ENCODE data around the gene NDEL1.

The NDEL1 gene

GRCh38 chr17:8459831-8460230, 24.1 kb downstream of the NDEL1 start:
- no peak for DNase-seq

DNA sequence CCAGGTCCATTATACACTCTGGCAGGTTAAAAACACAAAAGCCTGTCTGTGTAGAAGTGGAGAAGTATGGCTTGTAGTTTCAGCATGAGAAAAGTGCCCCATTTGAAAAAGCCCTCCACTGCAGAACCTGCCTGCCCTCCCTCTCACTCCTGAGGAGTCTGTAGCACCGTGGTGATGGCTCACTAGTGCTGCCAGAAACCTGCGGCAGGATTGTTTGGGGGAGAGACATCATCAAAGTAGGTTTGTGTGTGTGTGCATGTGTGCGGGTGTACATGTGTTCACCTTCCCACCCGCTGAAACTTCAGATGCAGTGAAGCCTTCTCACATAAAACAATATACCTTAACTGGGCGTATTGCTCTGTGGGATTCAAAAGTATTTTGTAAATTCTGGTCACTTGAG, 26.9 kb downstream of the NDEL1 start:
- DNase-seq, result no peak

DNA sequence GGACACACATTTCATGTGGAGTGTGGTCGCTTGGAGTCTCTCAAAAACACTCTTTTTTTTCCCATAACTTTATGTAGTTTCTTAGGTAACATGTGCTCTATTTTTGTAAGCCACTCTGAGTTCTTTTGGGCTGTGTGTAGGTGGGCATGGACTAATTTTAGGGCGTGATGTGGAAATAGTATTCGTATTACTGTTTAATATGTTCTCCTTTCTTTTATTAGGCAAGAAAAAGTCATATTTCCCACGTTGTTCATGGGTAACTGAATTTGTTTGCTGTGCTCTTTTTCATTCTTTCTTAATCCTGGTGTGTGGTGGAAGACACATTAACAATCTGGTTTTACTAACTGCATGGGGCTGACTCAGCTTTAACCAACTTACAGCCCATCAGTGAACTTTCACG, 27.4 kb downstream of the NDEL1 start:
- DNase-seq, result no peak

DNA sequence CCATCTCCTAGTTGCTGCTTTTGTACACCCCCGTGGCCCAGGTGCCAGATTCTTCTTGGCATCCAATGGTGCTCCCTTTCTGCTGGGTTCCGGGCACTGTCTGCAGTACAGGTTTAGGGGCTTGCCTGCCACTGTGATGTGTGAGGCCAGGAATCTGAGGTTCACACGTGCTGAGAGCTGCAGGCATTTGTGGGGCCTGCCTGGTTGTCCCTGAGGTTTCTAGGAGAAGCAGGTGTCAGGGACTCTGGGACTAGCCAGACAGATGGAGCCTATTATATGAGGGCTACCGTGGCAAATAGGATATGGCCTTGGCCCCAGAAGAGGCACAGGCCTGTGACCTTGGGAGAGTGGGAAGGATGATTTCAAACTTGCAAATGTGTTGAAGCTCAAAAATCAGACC, 29.3 kb downstream of the NDEL1 start:
- no peak for DNase-seq

DNA sequence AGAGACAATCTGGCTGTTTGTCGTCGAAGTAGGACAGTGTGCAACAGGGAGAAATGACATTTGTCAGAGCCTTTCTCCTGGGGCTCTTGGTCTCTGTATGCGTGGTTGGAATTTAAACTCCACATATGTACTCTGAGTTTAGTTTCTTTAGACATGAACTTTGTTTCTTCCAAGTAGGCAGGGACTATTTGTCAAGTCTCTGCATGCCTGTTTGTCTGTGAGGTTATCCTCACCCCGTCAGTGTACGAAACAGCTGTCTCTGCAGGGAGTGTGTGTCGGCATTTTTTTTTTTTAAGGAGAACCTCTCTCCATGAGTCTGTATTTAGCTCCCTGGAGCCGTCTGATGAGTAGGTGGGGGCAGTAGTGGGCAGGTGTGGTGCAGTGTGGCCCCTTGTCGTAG, 29.7 kb downstream of the NDEL1 start:
- DNase-seq, result no peak

GRCh38 chr17:8465759-8466158, 30.1 kb downstream of the NDEL1 start:
- no peak for DNase-seq

DNA sequence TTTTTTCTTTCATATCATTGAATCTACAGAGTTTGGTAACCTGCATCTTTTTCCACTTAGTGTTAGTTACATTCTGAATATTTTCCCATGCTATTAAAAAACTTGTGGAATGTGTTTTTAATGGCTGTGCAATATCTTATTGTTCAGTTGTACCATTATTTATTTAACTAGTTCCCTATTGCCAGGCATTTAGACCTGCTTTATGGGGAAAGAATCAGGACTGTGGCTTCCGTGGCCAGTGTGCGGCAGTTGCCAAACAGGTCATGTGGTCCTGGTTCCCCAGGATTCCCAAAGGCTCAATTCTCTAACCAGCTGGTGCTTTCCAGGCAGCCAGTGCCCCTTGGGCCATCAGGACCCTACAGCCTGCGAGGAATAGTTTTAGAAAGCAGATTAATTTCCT, 30.8 kb downstream of the NDEL1 start:
- DNase-seq, result no peak

DNA sequence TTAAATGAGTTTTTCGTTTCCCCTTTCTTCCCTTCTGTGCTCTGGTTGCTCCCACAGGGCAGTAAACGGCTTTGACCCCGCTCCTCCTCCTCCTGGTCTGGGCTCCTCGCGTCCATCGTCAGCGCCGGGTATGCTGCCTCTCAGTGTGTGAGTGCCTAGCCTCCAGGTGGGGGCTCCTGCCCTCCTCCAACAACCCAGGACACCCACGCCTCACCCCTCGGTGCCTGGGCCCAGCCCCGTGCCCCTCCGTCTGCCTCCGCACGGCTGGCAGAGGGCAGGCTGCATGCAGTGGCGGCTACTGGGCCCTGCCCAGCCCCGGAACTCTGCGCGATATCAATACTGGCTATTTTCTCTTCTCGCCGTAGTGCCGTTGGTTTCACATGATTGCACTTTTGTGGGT, 31.2 kb downstream of the NDEL1 start:
- DNase-seq, result no peak

DNA sequence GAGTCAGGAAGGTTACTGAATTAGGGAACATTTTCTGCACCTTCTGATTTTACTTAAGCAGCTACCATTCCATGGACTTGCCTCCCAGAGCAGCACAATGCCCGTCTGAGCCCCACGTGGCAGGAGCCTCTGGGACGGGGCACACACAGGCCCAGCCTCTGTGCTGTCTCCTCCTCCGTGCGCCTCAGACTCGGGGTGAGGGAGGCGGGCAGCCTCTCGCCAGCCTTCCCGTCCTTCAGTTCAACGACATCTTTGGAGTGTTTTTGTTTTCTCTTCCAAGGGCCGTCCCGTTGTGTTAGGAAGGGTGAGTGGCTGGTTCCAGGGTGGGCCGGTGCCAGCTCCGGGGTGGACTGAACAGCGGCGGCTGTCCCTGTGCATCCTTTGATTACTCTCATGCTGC, 31.8 kb downstream of the NDEL1 start:
- no peak for DNase-seq

- DNase-seq, result no peak
These were observed 32.4 kb downstream of the NDEL1 start for GRCh38 chr17:8468127-8468526.

DNA sequence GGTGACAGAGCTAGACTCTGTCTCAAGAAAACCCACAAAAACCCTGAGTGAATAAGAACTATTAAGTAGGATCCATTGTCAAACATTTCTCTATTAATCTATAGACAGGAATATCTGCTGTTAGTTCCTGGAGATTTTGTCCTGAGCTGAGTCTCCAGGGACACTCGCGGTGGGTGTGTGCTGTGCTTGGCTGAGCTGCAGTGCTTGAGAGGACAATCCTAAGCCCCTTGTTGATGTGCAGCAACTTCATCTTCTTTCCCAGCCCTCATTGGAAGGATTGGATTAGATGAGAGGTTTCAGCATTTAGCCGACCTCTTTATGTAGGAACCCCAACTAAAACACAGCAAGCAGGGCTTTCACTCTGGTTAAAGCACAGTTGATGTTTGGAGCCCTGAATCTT, 33.3 kb downstream of the NDEL1 start:
- DNase-seq, result no peak

DNA sequence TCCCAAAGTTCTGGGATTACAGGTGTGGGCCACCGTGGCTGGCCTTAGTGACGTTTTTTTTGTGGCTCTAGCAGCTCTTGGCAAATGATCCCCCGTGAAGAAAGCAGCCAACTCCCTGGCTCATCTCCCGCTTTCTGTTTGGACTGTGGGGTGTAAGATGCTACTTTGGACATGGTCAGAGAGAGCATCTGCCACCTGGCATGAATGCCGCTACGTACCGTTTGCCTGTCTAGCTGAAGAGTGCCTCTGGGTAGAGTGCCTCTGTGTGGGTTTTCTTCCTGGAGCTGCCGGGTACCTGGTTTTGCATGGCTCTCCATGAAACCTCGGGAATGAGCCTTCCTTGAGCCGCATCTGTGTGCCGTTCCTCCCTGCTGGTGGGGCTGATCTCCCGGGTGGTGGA, 34.3 kb downstream of the NDEL1 start:
- DNase-seq, result no peak

- peak; percentile 25 for DNase-seq
These were observed 34.9 kb downstream of the NDEL1 start for GRCh38 chr17:8470447-8471047.

GRCh38 chr17:8472663-8473062, 37.0 kb downstream of the NDEL1 start:
- DNase-seq, result no peak

- DNase-seq, result no peak
These were observed 37.9 kb downstream of the NDEL1 start for GRCh38 chr17:8473451-8474192.

- no peak for DNase-seq
These were observed 39.1 kb downstream of the NDEL1 start for GRCh38 chr17:8474826-8475225.

DNA sequence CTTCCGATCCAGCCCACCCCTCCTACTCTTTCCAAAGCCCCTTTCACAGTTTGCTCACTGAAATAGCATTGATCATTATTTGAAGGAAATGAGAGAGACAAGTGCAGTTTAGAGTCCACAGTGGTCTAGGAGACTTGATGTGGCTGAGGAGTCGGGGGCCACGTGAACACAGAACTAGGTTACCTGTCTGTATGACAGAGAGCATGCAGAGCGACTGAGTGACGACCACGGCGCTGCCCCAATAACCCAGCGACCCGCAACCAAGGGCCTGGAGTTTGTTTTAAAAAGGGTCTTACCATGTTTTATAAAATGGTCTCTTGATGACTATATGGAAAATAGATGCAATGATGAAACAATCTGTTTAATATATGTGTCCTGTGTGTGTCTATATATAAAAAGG, 39.5 kb downstream of the NDEL1 start:
- DNase-seq, result no peak

GRCh38 chr17:8475781-8476180, 40.1 kb downstream of the NDEL1 start:
- DNase-seq, result no peak

DNA sequence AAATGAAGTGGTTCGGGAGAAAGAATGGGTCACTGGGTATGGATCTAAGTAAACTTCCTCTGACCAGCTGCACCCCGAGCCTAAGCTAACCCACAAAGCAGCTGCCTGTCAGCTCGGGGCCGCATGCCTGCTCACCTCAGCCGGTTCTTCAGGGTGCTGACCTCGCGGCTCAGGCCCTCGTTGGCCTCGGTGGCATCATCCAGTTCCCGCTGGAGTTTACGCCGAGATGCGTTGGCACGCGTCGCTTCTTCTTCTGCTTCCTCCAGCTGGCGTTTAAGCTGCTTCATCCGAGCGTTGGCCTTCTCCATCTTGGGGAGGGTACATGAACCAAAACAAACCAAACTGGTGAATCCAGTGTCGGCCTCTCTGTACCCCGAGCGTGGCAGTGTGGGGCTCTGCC, 41.1 kb downstream of the NDEL1 start:
- no peak for DNase-seq

DNA sequence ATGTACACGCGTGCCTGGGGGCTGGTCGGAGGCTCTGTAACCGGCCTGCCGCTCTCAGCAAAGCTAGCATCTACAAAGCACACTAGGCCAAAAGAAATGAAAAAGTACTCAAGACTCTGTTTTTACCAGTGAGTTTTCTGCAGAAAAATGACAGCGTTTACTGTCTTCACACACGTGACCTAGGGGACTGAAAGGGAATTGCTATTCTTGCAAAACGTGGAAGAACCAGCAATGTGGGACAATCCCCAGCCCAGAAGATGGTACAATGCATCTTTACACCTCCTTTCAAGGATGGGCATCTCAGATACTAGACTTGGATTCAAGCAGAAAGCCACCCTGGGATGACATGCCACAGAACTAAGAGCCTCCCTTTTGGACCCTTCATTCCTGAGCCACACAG, 41.5 kb downstream of the NDEL1 start:
- no peak for DNase-seq

DNA sequence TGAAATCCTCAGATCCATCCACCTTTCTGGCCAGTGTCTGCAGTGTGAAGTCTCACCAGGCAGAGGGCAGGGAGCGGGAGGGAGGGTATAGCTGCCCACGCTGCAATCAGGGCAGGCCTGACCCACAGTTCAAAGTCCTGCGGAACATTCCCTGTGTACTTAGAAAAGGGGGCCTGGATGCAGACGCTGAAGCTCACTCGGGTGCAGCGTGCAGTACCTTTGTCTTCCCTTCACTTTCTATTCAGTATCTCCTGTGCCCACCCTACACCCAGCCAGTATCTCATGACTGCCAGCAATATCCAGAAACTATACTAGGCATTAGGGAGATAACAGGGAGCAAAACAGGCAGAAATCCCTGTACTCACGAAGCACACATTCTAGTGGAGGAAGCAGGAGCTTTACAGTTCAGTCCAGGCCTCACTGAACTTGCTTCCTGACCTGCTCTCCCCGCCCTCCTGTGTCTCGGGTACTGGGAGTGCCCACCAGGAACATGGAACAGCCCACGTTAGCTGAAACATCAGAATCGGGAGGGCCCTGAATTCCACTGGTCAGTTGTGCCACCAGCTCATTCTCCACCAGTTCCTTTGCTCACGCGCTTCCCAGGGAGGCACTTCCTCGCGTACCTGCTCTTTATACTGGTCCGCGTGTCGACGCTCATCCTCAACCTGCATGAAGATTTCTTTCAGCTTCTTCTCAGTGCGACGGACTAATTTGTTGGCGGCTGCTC, 42.2 kb downstream of the NDEL1 start:
- no peak for DNase-seq

- DNase-seq, result no peak
These were observed 43.8 kb downstream of the NDEL1 start for GRCh38 chr17:8479431-8479947.

DNA sequence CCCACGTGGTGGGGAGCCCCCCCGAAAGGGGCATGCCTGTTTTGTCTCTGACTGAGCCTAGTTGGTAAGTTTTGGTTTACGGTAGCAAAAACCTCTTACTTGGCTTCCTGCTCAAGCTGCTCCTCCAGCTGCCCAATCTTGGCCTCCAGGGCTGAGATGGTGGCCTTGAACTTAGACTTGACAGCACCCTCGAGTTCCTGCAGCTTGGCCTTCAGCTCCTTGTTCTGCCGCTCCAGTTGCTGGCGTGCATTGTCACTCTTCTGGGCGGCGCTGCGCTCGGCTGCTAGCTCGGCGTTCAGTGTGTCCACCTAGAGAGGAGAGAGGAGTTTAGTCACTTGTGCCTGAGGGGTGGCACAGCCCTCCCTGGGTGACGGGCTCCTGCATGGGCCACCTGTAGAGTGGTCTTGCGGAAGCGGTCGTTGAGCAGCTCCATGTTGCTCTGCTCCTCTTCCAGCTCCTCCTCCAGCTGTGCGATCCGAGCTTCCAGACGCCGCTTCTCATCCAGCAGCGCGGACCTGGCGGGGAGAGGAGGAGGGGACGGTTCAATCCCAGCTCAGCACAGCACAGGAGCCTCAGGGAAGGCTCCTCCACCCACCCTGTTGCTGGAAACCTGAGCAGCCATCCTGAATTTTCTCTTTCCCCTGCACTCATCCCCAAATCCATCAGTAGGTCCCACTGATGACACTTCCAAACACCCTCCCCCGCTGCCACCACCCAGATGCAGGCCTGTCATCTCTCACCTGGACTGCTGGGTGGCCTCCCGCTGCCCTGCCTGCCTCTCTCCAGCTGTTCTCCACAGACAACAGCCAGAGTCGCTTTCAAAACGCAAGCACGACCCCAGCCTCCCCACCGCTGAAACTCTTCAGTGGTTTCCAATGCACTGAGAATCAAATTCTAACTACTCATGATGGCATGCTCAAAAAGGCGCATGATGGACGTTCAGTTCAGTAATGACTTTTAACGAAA, 44.6 kb downstream of the NDEL1 start:
- DNase-seq, result no peak
